HG02840 (cell line): Measurements from ENCODE around the gene MMP23B.

Experiments used
- ATAC-seq: cut with Tn5 transposase; IDR thresholded peaks from one replicate; pipeline ENCODE4 v1.9.1; 2021; ENCODE audit warnings: mild to moderate bottlenecking, moderate library complexity, moderate number of reproducible peaks; ENCODE audit not compliant: unreplicated experiment, low FRiP score

The MMP23B gene

DNA sequence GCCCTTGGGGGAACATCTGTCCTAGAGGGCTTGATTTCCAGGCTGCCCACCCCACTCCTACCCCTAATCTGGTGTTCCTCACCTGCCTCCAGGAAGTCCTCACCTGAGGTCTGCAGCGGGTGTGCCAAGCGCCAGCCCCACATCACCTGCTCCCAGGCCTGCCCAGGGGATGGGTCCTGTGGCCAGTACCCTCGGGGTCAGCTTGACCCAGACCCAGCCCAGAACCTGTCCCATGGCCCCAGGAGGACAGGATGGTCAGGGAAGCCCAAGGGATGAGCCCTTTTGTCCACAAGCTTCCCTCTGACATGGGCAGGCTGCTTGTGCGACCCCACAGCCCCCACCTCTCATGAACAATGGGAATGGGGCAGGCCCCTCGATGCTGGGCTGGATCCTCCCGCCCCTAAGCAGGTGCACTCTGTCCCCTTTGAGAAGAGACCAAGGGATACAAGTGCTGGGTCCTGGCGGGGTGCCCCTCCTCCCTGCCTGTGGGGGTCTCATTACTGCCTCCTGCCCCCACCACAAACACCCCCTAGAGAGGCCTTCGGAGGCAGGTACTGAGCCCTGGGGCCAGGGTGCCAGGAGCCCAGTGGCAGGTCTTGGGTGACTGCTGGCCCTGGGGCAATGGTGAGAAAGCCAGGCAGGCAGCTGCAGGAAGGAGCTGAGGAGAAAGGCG lies 13.4 kb upstream of the MMP23B start:
- ATAC-seq: no peak

- no peak for ATAC-seq
Measured at GRCh38 chr1:1619917-1620361, 12.0 kb upstream of the MMP23B start.

- ATAC-seq: no peak
Measured at GRCh38 chr1:1620433-1621139, 11.4 kb upstream of the MMP23B start.

DNA sequence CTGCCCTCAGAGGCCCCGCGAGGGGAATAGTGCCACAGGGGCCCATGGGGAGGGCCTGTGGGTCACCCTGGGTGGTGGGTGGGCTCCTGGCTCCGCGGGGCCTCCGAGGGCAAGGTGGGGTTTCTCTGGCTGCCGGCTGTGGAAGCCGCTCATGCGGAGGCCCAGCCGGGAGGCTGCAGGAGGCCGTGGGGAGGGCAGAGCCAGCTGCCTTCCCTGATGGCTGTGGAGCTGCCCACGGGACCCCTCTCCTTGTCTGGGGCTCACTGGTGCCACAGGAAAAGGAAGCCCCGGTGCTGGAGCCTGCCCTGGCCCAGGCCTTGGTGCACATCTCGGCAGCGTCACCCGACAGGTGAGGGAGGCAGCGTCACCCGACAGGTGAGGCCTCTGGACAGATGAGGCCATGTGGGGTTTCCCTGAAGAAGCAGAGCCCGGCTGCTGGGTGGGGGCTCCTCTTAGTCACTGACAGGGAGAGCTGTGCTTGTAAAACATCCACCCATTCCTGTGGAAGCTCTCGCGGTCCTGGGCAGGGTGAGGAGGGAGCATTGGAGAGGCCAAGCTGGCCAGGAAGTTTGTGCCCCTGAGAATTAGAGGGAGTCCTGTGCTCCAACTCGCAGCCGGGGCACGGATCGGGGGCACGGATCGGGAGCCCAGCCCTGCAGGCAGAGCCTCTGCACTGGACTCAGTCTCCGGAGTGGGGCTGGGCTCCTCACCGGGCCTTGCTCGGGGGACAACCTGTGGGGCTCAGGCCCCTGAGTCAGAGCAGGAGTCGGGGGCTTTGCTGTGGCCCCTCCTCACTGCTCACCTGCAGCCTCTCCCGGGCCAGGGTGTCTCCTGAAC lies 10.6 kb upstream of the MMP23B start:
- no peak for ATAC-seq

DNA sequence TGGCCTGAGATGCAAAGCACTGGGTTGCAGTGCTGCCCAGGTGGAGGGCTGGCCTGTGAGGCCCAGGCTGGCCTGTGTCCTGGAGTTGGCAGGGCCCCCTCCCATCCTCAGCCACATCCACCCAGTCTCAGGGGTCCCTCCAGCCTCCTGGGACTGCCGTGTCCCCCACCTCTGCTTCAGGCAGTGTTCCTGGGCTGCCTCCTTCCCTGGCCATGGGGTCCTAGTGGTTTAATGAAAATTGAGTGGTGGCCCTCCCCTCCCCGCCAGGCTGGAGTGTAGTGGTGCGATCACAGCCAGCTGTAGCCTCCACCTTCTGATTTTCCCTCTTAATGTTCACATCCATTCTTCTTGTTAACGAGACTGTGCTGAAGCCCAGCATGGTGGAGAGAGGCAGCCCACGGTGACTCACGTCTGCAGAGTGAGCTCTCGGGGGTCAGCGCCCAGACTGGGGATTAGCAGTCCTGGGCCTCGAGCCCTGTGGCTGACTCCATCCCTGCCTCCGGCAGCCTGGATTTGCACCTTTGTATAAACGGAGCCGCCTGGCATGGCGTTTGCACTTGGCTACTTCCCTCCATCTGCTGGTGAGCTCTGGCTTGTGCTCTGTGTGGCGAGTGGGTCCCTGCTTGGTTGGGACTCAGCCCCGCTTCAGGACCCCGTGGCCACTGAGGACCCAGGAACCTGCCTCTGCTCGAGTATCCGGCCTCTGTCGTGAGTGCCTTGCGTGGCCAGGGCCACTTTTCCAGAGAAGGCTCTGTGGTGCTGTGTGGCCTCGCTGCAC lies 9.8 kb upstream of the MMP23B start:
- ATAC-seq: no peak

DNA sequence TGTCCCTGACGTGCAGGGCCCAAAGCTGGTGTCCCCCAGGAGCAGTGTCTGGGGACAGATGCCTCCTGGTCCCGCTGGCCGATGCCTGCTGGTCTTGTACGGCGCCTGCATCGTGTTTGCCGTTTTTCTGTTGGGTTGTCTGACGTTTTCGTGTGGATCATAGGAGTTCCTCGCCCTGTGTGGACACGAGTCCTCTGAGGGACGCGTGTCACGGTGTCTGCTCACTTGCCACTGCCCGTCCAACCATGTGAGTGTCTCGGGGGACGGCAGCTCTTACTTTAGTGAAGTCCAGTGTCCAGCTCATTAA lies 9.2 kb upstream of the MMP23B start:
- ATAC-seq: no peak

DNA sequence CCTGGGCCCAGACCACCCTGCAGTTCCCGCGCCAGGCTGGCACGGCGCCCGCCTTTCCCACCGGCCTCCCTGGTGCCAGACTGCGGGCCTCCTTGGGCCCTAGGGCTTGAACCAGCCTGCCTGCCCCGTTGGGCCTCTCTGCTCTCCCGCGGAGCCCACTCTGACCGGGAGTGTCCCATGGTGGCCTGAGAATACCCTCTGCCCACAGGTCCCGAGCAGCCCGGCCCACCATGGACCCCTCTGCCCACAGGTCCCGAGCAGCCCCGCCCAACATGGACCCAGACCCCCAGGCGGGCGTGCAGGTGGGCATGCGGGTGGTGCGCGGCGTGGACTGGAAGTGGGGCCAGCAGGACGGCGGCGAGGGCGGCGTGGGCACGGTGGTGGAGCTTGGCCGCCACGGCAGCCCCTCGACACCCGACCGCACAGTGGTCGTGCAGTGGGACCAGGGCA lies 8.8 kb upstream of the MMP23B start:
- ATAC-seq: no peak

DNA sequence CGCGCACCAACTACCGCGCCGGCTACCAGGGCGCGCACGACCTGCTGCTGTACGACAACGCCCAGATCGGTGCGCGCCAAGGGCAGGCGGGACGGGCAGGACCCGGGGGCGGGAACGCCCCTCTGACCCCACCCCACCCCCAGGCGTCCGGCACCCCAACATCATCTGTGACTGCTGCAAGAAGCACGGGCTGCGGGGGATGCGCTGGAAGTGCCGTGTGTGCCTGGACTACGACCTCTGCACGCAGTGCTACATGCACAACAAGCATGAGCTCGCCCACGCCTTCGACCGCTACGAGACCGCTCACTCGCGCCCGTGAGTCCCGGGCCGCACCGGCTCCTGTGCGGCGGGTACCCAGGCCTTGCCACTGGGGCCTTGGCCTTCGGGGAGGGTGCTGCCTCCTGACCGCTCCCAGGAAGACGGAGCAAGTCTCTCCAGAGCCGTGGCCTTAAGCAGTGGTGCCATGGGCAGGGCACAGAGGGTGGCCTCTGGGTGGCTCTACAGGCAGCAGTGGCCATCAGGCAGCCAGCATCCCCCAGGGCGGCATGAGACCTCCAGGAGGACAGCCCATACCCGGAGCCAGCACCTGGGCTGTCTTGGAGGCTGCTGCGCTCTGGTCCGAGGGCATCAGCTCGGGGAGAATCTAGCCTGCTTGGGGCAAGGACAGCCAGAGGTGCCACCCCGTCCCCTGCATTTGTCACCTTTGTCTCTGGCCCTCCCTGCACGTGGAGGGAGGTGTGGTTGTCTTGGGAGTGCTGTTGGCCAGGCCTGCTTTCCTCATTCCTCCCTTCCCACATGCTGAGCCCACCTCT lies 8.1 kb upstream of the MMP23B start:
- ATAC-seq: no peak

- no peak for ATAC-seq
Measured at GRCh38 chr1:1624443-1625403, 7.2 kb upstream of the MMP23B start.

DNA sequence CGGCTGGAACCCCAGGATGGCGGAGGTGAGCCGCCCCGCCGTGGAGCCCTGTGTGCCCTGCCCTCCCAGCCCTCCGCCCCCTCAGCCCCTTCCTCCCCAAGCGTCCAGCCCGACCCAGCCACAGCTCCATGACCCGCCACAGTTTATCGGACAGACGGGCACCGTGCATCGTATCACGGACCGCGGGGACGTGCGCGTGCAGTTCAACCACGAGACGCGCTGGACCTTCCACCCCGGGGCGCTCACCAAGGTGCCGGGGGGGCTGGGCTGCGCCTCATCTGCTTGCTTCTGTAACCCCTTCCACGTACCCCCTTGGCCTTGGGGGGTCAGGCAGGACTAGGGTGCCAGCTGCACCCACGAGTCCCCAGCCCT lies 6.6 kb upstream of the MMP23B start:
- no peak for ATAC-seq

DNA sequence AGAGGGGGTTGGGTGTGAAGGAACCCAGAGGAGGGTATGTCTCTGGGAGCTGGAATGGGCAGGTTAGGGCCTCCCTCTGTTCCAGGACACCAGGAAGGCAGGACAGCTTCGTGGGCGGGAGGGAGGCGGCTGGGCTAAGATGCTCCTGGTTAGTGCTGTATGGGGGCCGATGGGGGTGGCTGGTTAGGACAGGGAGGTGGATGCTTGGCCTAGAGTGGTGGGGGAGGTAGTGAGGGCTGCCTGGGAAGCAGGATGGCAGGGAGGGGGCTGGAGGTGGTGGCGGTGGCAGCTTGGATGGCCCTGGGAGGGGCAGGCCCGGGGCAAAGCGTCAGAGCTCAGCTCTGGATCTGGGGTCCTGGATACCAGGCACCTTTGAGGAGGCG lies 6.2 kb upstream of the MMP23B start:
- no peak for ATAC-seq

DNA sequence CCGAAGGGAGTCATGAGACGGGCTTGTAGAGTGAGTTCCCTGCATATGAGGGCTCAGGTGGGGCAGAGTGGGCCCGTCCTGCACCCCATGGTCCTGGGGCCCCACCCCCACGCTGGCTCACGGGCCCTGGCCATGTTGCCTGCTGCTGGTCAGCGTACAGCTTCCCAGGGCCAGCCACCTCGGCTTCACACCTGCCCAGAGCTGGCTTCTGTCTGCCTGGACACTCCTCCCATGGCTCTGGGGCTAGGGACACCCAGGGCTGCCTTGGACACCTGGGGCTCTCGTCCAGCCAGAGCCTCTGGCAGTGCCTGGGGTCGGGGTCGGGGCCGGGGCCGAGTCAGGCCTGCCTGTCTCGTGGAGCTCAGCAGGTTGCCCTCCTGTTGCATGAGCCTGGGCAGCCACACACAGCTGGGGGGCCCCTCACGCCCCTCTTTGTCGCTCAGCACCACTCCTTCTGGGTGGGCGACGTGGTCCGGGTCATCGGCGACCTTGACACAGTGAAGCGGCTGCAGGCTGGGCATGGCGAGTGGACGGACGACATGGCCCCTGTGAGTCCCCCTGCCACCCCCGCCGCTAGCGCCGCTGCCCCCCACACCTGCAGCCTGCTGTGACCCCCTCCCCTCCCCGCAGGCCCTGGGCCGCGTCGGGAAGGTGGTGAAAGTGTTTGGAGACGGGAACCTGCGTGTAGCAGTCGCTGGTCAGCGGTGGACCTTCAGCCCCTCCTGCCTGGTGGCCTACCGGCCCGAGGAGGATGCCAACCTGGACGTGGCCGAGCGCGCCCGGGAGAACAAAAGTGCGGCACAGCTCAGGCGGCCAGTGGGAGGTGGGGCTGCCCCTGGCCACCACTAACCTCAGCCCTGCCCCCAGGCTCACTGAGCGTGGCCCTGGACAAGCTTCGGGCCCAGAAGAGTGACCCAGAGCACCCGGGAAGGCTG lies 5.5 kb upstream of the MMP23B start:
- ATAC-seq: no peak

- ATAC-seq: no peak
Measured at GRCh38 chr1:1627261-1627828, 4.6 kb upstream of the MMP23B start.

GRCh38 chr1:1627829-1628753 lies 3.9 kb upstream of the MMP23B start:
- no peak for ATAC-seq

DNA sequence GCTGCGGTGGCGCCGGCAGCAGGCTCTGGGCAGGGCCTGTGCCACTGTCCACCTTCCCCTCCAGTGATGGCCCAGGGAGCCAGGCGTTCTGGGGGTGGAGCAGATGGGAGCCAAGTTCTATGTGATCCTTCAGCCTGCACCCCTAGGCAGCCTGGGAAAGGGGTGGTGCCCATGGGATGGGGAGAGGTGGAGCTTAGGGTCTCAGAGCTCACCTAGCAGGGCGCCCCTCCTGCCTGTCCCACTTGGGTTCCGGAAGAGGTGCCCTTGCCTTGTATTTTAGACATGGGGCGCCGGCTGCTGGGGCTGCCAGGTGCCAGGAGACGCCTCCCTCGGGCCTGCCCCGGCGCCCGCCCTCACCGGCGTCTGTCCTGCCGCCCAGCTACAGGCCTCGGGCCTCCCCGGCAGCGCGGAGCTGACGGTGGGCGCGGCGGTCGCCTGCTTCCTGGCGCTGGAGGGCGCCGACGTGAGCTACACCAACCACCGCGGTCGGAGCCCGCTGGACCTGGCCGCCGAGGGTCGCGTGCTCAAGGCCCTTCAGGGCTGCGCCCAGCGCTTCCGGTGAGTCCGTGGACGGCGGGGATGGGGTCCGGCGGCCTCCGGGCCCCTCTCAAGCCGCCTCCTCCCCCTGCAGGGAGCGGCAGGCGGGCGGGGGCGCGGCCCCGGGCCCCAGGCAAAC lies 3.1 kb upstream of the MMP23B start:
- ATAC-seq: no peak
